Testis (tissue), 2 donors: ENCODE results near the gene VAMP5.
"Not testable (repeated sequence)": the region's sequence is repeated elsewhere in the genome, so short reads cannot be mapped to it uniquely, and the experiment has no call there.

Source experiments
- POLR2A ChIP-seq: fragments of 450-650 bp; IDR thresholded peaks from one replicate; pipeline ENCODE4 v1.6.1; 2017; ENCODE audit warnings: antibody characterized with exemption, mild to moderate bottlenecking, moderate library complexity
- TF ChIP-seq, protein P1 (sequence below), 3 experiments: fragments of 450-650 bp in 2 of 3; fragments of 200-600 bp in 1 of 3; sonication (generic) in 1 of 3; IDR thresholded peaks; one replicate each; pipeline ENCODE4 v1.5.1; 2016 to 2019; ENCODE audit warnings: antibody characterized with exemption in 3 of 3, mild to moderate bottlenecking in 2 of 3, moderate library complexity in 1 of 3

DNA sequence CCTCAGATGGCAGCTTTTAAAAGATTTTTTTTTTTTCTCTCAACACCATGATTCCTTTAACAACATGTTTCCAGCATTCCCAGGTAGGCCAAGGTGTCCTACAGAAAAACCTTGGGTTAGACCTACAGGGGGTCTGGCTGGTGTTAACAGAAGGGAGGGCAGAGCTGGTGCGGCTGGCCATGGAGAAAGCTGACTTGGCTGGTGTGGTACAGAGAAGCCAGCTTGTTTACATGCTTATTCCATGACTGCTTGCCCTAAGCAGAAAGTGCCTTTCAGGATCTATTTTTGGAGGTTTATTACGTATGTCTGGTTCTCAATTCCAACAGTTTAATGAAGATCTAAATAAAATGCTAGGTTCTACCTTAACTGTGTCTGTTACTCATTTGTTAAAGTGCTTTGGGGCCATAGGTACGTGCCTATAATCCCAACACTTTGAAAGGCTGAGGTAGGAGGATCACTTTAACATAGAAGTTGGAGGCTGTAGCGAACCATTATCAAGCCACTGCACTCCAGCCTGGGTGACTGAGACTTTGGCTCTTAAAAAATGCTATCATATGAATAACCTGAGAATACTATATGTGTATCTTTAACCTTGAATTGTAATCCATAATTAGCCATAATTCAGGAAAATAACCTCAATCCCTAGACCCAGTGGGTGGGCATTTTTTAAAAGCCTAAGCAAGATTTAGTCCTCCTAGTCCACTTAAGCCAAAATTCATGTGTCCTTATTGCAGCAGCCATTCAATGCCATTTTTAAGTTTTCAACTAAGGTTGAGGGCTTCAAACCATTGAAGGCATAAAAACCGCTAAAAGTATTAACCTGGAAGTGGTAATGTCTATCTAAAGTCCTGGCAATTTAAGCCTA lies 39.1 kb upstream of the VAMP5 start:
- TF ChIP-seq, protein P1, sequence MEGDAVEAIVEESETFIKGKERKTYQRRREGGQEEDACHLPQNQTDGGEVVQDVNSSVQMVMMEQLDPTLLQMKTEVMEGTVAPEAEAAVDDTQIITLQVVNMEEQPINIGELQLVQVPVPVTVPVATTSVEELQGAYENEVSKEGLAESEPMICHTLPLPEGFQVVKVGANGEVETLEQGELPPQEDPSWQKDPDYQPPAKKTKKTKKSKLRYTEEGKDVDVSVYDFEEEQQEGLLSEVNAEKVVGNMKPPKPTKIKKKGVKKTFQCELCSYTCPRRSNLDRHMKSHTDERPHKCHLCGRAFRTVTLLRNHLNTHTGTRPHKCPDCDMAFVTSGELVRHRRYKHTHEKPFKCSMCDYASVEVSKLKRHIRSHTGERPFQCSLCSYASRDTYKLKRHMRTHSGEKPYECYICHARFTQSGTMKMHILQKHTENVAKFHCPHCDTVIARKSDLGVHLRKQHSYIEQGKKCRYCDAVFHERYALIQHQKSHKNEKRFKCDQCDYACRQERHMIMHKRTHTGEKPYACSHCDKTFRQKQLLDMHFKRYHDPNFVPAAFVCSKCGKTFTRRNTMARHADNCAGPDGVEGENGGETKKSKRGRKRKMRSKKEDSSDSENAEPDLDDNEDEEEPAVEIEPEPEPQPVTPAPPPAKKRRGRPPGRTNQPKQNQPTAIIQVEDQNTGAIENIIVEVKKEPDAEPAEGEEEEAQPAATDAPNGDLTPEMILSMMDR (IDR thresholded peaks at IDR 0.05): not testable (repeated sequence)
- TF ChIP-seq POLR2A: not testable (repeated sequence)
